OCI-LY3 (cell line): ENCODE results near the gene CAVIN3.

Source experiments
- EZH2phosphoT487 ChIP-seq: fragments of 200-600 bp; shearing (Covaris generic); IDR thresholded peaks from 2 replicates; pipeline ENCODE4 v1.6.1; 2018; ENCODE audit warnings: antibody characterized with exemption, mixed run types, low read depth
- TF ChIP-seq, protein P1 (sequence below): fragments of 200-600, 300-600 bp; sonication (generic); IDR thresholded peaks from 2 replicates; pipeline ENCODE4 v1.5.1; 2014; ENCODE audit warnings: antibody characterized with exemption, low read length, low read depth

DNA sequence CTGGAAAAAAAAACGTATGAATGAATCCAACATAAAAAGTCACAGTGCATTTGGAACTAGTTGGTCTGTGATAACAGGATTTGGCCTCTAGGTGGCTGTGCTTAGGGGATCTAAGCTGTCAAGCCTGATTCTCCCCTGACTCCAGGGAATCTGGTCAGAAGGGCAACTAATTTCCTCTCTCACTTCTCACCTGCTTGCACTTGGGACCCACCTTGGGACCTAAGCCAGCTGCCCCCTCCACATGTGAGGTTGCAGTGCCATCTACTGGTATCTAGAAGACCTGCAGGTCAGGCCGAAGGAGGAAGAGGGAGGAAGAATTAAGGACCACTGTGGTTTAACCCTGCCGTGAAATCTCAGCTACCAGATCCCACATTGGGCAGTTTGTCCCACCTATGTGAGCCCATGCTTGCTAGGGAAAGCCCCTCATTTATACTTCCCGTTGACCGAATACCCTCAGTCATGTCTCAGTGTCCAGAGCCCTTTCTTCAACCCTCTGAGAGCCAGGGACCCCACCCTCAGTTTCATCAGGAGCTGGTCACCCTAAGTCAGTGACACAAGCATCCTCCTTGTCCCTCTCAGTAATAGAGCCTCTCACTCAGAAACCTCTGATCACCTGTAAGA, 33.2 kb upstream of the CAVIN3 start:
- TF ChIP-seq, protein P1, sequence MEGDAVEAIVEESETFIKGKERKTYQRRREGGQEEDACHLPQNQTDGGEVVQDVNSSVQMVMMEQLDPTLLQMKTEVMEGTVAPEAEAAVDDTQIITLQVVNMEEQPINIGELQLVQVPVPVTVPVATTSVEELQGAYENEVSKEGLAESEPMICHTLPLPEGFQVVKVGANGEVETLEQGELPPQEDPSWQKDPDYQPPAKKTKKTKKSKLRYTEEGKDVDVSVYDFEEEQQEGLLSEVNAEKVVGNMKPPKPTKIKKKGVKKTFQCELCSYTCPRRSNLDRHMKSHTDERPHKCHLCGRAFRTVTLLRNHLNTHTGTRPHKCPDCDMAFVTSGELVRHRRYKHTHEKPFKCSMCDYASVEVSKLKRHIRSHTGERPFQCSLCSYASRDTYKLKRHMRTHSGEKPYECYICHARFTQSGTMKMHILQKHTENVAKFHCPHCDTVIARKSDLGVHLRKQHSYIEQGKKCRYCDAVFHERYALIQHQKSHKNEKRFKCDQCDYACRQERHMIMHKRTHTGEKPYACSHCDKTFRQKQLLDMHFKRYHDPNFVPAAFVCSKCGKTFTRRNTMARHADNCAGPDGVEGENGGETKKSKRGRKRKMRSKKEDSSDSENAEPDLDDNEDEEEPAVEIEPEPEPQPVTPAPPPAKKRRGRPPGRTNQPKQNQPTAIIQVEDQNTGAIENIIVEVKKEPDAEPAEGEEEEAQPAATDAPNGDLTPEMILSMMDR, result peak; percentile 99
- TF ChIP-seq EZH2phosphoT487, result no peak
